Middle frontal gyrus (tissue), 1 donor: ENCODE data around the gene PAX6.

Experiments used
- DNase-seq: peaks from one replicate; pipeline ENCODE4 v3.0.0-alpha.2; 2015; ENCODE audit warnings: low spot score; ENCODE audit errors: extremely low spot score

The PAX6 gene

DNA sequence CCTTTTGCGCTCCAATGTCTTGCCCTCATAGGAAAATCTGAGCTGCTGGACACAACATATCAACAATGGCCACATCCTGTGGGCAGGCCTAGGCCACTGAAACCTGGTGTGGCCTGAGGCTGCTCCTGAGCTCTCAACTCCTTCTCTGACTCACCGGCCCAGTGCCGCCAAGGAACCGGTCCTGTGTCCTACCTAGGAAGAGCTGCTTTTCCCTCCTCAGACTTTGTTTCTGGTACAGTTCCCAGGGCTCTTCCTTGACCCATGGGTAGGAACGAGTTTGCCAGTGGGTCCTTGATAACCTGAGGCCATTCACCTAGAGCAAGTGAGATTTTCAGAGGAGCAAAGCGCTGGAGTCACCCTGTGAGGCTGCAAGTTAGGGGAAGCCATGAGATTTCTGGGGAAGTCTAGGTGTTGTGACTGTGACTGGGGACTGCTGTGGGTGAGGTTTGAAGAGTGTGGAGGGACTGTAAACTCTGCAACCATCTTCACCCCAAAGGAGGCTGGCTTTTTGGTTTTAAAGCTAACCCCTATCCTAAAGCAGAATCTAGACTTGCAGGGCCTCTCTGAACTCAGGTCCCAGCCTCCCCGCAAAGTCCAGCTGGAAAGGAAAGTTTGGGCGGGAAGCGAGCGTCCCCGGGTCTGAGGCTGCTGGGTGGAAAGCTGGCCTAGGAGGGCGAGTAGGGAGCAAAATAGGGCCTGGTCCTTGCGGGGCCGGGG is 12.0 kb upstream of the PAX6 start:
- no peak for DNase-seq

DNA sequence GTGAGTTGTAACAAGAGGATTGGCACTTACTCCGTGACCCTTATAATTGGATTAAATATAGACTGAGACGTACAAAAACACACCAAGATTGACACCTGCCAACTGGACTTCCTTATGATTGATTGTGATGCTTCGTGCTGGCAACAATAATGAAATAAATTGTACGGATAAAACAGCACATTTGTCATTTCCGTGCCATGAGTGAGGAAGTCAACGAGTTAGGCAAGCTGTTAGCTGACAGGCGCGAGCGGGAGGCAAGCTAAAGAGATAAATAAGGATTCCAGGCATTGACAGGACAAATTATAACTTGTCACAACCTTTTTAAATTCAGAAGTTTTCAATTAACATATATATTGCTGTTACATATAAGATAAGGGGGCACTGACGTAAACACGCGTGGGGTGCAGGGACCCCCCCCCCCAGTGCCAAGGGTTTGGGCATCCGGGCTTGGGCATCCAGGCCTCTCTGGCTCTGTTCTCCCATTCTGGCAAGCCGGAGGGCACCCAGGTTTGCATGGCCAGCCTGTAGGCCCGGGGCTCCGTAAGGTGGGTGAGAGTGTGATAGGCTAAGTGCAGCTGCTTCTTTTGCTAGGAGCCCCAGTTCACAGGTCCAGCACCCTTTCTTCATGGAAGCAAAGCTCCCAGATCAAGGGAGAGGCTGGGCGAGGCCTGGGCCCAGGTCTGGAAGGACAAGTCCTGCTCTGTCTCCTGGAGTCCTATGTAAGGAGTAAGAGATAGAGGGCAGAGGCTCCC is 11.2 kb upstream of the PAX6 start:
- no peak for DNase-seq

DNA sequence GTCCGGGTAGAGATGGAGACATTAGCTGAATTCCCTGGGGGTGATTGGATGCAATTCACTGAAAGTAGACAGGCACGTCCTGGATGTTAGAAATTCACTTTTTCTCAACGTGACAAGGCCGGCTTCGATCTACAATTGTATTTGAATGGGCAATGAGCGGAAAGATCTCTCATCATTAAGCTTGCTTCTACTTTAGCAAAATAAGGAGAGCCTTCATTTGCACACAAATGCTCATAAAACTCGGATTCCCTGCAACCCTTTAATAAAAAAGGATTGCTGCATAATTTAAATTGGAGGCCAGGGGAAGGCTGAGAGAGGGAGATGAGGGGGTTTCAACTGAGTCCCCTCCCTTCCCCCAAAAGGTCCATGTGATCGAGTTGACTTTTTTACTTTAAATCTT is 10.6 kb upstream of the PAX6 start:
- DNase-seq, result no peak

DNA sequence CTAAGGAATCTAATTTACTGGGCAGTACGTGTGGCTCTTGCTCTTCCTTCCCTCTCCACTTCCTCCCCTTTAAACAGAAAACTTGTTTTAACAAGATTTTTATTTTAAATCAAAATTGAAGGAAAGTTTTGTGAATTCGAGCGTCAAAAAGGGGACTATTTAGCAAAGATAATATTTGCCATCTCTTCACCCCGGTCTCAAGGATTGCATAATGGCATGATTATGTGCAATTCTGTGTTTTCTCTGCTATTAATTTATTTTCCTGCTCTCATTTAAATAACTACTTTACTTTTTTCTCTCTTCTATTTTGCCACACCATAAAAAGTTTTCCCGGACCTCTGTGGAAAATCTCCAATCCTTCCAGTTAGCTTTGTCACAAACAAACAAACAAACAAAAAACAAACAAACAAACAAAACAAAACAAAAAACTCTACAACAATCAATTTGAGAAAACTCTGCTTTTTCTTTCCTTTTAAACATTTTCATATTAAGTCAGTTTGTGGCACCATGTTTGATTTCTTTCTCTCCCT is 10.2 kb upstream of the PAX6 start:
- no peak for DNase-seq

DNA sequence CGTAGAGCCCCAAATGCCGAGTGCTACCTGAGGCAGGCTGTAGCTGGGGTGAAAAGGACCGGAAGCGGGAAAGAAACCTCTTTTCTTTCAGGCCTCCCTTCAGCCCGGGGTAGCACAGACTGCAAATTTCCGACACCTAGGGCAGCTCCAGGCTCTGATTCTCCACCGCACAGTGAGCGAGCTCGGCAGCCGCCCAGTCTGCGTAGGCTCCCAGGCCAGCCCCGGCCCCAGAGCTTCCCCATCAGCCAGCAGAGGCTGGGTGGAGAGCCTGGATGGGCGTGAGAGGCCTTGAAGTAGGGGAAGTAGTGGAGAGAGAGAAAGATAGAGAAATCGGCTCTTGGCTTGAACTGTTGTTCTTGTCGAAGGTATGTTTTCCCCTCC is 9.3 kb upstream of the PAX6 start:
- no peak for DNase-seq

DNA sequence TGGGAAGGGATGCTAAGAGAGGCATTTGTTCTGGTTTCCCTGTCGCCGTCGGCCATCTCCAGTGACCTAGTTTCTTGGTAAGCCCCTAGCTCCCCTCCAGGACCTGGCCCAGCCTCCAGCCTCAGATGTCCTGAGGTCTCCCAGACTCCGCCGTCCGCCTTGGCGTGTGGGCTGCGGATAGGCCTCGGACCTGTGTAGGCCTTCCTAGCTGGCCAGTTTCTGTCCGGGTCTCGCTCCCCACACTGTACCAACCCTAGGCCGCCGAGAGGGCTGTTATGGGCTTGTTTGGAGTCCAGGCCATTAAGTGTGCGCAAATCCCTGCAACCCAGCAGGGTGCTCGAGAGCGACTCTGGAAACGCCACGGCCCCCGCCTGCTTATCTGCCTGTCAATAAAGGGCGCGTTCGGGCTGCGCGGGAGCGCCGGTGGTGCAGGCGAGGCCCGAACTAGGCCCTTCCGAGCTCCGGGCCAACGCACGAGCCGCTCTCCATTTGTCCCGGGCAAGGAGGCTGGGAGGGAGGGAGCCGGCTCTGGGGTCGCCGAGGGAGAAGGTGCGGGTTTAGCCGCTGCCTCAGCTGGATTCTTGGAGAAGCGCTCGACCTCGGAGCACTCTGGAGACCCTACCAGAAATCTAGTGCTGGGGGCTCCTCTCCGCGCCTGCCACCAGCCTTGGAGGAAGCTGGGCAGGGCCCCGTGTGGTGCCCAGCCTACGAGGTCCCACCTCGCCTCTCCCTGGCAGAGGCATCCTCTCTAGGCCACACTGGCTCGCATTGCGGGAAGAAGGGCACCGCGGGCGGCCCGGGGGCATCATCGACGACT is 8.7 kb upstream of the PAX6 start:
- no peak for DNase-seq

DNA sequence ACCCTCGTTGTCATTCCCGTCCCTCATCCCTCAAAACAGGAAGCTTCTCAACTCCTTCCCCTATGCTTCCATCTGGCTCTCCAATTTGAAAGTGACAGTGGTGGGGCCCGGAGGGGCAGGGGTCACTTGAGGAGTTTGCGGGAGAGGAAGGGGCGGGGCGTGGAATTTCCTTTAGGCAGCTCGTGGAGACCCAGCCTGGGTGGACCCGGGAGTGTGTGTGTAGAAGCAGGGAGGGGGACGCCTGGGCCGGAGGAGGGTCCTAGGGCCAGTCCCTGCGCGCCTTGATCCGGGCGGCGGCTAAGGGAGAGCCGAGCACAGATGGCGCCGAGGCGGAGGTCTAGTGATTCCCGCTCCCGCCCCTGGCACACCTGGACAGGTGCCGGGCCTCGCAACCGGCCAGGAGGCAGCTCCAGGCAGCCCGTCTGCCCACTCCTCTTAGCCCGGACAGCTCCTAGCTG is 7.8 kb upstream of the PAX6 start:
- DNase-seq, result no peak

DNA sequence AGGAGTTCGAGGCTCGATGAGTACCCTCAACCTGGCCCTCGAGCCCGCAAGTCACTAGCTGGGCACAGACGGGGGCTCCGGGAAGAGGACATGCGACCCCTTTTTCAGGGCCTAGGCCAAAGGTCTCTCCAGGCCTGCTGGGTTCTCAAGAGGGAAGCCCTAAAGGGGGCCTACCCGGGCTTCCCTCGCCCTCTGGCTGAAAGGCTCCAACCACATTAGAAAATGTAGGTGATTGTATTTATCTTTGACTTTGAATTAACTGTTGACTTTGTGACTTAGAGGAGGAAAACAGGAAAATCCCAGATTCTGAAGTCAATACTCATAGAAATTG is 7.3 kb upstream of the PAX6 start:
- DNase-seq, result no peak

DNA sequence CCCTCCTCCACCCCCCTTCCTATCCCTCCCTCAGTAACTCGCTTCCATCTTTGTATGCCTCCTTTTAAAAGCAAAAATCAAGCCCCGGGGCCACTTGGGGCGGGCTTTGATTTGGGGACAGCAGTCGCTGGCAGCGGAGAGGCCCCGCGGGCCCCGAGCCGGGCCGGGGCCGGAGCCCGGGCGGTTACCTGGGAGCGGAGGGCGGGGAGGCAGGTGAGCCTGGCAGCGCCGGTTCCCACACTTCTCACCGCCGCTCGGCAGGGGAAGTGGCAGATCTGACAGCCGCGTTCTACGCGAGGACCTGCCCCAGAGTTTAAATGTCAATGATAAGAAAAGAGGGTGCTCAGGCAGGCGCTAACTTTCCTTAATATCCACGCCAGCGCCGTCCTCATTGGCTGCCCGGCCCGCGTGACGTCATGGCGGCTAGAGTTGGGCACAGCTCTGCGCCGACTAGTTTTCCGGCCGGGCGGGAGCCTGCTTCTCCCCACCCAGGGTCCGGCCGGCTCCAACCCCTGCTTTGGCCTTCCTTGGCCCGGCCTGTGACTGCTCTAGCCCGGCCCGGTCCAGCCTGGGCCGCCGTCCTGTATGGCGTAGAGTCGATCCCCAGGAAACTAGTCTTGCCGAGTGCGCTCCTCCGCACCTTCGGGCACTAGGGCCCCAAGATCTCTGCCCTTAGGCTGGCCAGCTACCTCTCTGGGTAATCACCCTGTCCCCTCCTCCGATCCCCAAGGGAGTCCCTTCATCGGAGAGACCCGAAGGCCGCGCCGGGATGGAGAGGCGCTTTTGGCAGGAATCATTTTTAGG is 6.7 kb upstream of the PAX6 start:
- no peak for DNase-seq

DNA sequence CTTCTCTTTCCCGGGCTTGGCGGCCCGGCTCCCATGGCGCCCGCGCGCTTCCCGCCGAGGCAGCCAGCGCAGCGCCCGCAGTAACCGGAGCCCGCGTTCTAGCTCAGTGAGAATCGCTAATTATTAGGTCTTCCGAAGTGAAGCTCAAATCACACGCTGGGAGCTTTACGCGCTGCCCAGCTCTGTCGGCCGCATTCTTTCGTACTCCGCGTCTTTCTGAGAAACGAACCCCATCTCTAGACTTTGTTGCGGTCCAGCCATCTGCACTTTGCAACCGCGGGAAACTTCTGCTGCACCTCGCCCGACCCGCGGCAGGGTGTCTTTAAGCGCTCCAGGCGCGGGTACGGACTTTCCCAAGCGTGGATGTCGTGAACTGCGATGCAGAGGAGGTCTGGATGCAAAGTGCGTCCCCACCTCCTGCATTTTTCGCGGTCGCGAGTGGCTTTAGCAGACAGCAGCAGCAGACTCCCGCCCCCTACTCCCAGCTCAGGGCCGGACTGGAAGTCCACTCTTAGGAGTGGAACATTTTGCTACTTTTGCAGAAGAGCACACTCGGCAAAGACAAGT is 6.0 kb upstream of the PAX6 start:
- no peak for DNase-seq

DNA sequence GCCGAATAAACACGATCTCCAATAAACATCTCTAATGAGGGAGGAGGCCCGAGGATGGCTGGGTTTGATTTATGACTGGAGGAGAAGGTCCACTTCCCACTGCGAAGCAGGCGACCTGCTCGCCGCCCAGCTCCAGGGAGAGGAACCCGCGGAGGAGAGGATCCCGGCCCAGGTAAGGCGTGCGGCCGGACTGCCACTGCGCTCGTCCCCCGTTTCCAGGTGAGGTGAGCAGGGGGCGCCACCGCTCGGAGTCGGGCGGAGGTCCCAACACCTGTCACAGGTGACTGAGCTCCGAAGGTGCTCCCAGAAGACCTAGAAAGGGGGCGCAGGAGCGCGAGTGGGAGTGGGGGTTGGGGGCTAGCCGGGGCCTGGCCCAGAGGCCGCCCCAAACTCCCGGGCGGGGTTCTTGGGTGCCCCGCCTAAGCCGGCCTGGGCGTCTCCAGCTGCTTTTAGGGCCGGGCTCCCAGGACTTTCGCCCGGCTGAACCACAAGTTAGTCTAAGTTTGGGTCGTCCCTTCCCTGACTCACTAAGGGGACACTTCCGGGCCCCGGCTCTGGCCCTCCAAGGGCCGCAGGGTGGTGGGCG is 5.4 kb upstream of the PAX6 start:
- DNase-seq, result no peak

DNA sequence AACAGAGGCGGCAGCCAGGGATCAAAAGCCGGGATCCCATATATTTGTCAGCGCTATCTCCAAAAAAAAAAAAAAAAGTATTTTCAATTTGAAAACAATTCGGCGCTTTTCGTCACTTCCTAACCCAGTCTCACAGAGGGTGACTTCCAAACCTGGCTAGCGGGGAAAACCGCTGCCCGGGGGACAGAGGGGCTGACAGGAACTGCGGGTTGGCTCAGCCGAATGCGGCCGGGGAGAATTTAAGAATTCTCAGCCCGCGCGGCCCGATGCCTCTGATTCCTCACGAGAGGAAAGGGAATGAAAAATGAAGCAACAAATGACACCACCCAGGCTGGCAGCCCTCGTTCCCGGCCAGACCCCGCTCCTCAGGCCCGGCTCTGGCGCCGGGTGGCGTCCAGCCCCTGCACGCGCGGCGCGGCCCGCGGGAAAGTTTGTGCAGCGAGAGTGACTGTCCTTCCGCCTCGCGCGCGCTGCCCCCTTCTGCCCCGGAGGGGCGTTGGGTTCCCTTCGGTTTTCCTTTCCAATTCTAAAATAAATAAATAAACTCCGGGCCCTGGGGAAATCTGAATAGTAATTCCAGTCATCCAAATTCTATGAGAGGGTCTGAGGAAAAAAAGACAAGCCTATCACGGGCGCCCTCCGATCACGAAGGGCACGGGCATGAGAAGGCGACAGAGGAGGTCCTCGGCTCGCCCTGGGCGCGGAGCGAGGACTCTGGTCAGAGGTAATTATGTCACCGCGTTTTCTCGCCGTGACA is 4.8 kb upstream of the PAX6 start:
- no peak for DNase-seq

DNA sequence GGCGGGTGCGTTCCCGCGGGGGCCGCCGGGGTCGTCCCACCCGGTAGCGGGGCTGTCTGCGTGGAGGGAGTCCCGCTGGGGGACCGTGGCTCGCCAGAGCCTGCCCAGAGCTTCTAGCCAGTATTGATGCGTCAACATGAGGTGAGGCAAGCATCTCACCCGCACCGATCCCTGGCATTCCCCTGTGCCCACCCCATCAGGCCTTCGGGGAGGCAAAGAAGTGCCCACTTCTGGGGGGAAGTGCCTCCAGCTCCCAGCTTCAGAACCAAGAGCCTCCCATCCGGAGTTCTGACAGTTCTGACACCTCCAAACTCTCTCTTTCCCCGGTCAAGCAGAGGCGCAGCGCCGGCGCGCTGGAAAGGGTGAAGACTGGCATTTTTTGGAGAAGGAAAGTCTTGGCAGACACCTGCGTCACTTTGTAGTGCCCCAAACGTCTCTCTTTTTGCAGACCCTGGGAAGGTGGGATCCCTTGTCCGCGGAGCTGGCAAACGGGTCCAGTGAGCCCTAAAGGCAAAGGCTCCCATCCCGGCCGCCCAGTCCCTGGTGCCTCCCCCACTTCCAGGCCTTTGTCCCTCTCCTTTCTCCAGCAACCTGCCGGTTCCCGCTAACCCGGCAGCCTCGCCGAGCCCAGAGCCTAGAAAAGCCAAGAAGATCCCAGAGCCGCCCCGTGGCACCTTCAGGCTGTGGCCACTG is 3.2 kb upstream of the PAX6 start:
- no peak for DNase-seq

DNA sequence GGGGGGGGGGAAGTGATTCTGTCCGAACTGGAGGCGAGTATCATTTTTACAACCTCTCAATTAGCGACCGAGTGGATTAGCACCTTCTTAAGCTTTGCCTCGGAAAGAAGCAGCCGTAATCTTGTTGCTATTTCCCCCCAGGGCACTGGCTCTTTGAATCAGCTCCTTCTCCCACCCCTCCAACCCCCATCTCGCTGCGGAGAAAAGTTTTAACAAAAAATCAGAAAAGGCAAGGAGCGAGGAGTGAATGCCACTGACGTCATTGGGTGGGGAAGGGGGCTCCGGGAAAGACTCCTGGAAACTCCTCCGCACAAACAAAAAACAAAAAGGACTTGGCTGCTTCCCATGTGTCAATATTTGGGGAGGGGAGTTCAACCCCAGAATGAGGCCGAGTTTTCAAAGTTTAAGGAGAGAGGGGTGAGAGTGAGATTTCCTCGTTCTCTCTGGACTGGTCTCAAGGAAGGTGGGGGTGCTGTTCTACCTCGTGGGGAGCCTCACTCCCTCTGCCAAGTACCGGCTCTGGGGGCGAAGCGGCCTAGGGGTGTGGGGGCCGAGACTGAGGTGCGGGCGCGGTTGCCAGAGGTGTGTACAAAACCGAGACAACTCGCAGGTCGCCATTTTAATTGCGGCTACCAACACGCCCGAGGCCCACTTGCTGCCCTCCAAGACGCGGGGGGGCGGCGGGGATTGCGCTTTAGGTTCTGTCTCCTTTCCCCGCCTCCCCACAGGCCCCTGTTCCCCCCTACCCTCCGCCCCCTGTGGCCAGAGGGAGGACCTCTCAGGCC is 2.5 kb upstream of the PAX6 start:
- DNase-seq, result no peak

DNA sequence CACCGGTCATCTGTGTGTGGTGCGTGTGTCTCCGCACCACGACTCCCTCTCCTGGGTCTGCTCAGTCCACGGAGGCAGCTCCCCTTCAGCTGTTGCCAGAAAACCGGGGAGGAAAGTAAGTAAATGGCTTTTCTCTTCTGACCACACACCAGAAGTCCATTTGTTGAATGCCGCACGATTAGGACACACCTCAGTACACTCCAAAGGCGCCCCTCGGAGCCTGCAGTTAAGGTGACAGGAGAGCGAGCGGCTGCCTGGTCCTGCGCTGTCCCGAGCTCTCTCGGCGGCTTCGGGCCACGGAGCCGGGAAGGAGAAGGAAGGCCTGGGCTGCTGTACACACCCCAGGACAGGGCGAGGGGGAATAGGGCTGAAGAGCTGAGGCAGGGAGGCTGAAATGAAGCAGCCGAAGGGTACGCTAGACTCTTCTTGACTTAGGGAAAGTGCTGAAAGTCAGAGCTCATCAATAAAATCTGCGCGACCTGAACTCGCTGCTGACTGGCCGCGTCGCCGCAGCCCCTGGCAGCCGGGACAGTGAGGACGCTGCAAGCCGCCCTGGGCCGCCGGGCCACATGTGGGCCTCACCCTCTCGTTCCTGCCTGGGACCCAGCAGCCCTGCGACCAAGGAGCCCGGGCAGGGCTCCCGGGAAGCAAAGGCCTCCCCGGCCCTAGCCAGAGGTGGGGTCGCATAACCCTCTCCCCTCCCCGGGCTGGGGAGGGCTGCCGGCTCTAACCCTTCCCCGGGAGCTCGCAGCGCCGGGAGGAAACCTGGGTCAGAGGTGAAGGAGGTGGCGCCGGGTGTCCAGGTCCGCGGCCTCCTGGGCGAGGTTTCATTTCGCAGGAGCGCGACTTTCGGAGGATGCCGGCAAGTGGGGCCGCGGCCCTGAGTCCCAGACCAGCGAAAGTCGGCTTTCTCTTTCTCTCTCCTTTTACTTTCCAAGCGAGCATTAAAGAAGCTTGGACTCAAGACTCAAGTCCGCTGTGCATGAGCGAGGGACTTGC is 1.6 kb upstream of the PAX6 start:
- no peak for DNase-seq

DNA sequence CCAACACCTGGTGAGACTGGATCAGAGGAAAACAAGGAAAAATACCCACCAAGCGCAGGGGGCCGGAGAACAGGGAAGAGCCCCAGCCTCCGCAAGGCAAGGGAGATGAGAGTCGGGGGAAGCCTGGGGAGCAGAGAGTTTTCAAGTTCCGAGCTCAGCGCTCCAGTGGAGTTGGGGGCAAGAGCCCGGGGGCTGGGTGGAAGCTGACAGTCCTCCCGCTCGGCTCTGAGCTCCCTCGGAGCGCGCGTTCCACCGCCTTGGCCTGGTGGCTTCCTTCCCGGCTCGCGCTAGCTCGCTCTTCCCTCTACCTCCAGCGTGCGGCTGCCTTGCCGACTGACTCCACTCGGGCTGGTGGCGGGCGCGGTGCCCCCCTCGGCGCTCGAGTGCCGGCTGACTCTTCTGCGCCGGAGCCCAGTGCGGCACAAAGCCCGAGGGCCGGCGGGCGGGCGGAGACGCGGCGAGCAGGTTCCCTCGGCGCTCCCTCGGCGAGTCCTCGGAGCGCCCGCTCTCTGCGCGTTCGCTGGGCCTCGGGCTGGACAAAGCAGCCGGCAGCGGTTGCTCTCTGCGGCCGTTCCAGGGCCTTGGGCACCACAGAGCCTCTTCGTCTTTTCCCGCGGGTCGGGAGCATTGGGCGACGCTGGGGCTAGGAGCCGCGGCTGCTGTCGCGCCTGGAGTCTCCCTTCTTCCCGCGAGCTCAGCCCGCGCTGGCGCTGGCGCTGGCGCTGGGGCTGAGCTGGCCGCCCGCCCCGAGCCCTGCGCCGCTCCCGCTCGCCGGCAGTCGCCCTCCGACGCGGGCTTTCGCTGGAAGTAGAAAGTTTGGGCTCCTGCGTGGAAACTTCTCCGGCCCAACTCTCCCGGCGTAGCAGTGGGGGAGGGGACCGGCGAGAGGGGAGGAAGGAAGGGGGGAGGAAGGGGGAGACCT is 1.0 kb downstream of the PAX6 start:
- no peak for DNase-seq
